K562 (cell line): ENCODE results near the gene LRP1. TPM values are rescaled to one million over a fixed set of nuclear protein-coding genes. Genes with fewer than 3 reads are reported as not detected.

Experiments used
- ATF1 ChIP-seq, 2 experiments: fragments of 450-650 bp in 1 of 2; IDR thresholded peaks; 2 replicates each; pipeline ENCODE4 v1.6.1; 2016; ENCODE audit warnings: missing compliant biosample characterization in 1 of 2, missing genetic modification characterization in 1 of 2
- BMI1 ChIP-seq: fragments of 150-350 bp; IDR thresholded peaks from 2 replicates; pipeline ENCODE4 v1.6.1; 2014; ENCODE audit warnings: low read length
- BRD4 ChIP-seq: fragments of 200-600 bp; sonication (generic); IDR thresholded peaks from 2 replicates; pipeline ENCODE4 v1.6.1; 2017; ENCODE audit warnings: inconsistent platforms
- HDAC1 ChIP-seq, 2 experiments: fragments of 450-650 bp; IDR thresholded peaks; 2 replicates each; pipeline ENCODE4 v1.6.1; 2016 to 2017; ENCODE audit warnings: inconsistent platforms in 1 of 2, mild to moderate bottlenecking in 1 of 2, moderate library complexity in 1 of 2
- JUND ChIP-seq, 2 experiments: IDR thresholded peaks; 2 replicates in 1 of 2; 3 replicates in 1 of 2; pipeline ENCODE4 v1.6.1; 2011; ENCODE audit warnings: borderline replicate concordance in 2 of 2, low read depth in 2 of 2, low read length in 2 of 2, improper control_type of control experiment in 1 of 2, missing biosample characterization in 1 of 2, missing genetic modification characterization in 1 of 2, missing genetic modification reagents in 1 of 2
- MYC ChIP-seq, 2 experiments: fragments of 250-450 bp in 1 of 2; sonication (Bioruptor Pico) in 1 of 2; IDR thresholded peaks; 2 replicates each; pipeline versions ENCODE4 v1.5.1 to v1.6.1; 2012 to 2021; ENCODE audit warnings: low read depth in 2 of 2, borderline replicate concordance in 1 of 2, improper control_type of control experiment in 1 of 2, low read length in 1 of 2, mild to moderate bottlenecking in 1 of 2, moderate library complexity in 1 of 2
- PTTG1 ChIP-seq: fragments of 450-650 bp; IDR thresholded peaks from 2 replicates; pipeline ENCODE4 v1.6.1; 2016; ENCODE audit warnings: low read depth, mild to moderate bottlenecking, missing genetic modification characterization, missing compliant biosample characterization
- TRIM28 ChIP-seq: fragments of 450-650 bp; IDR thresholded peaks from 2 replicates; pipeline ENCODE4 v1.6.1; 2017
- ZFPM2 ChIP-seq: fragments of 250-450 bp; sonication (Bioruptor Pico); IDR thresholded peaks from 2 replicates; pipeline ENCODE4 v1.5.1; 2022; ENCODE audit warnings: mild to moderate bottlenecking
- polyA plus RNA-seq, 8 experiments: library from polyadenylated mRNA; depleted of rRNA in 4 of 8; stranded (reverse) in 5 of 8; unstranded in 3 of 8; fragments of >200 nt; fragmentation: Nextera tagmentation in 2 of 8; fragmentation: Illumina TruSeq in 1 of 8; extraction: Ambion mirVana in 2 of 8; extraction: Trizol in 1 of 8; gene quantifications; 2 replicates each; pipeline versions ENCODE4 v1.2.1 to v1.2.3, GENCODE V29; 2011 to 2014; ENCODE audit warnings: inconsistent platforms in 1 of 8, missing spikeins in 1 of 8
- total RNA-seq, 7 experiments: library from RNA; depleted of rRNA in 6 of 7; stranded (reverse); fragments of >200 nt in 6 of 7; fragmentation: Illumina TruSeq in 2 of 7; extraction: Trizol in 2 of 7; gene quantifications; 2 replicates each; pipeline versions ENCODE4 v1.2.1 to v1.2.3, GENCODE V29; 2011 to 2021; ENCODE audit warnings: low replicate concordance in 1 of 7
- TF ChIP-seq, protein P1 (sequence below): fragments of 450-650 bp; IDR thresholded peaks from 2 replicates; pipeline ENCODE4 v1.6.1; 2018; ENCODE audit not compliant: partially characterized antibody
- TF ChIP-seq, protein P2 (sequence below): fragments of 250-450 bp; sonication (Bioruptor Pico); IDR thresholded peaks from 2 replicates; pipeline ENCODE4 v1.9.0; 2021; ENCODE audit warnings: mild to moderate bottlenecking
- TF ChIP-seq, protein P3 (sequence below), 2 experiments: fragments of 450-650 bp in 1 of 2; sonication (generic) in 1 of 2; formaldehyde crosslinking in 1 of 2; IDR thresholded peaks; 2 replicates each; pipeline versions ENCODE4 v1.7.1 to v1.9.0; 2016 to 2022; ENCODE audit warnings: inconsistent platforms in 1 of 2, mild to moderate bottlenecking in 1 of 2, missing genetic modification reagents in 1 of 2

Gene LRP1
- total and polyA plus RNA-seq, 9 of the 15 experiments (the other 6 are each of a cell fraction or from before 2014, with no cell fraction given): 0.04 to 0.64 (median 0.19) TPM; not detected in 2

DNA sequence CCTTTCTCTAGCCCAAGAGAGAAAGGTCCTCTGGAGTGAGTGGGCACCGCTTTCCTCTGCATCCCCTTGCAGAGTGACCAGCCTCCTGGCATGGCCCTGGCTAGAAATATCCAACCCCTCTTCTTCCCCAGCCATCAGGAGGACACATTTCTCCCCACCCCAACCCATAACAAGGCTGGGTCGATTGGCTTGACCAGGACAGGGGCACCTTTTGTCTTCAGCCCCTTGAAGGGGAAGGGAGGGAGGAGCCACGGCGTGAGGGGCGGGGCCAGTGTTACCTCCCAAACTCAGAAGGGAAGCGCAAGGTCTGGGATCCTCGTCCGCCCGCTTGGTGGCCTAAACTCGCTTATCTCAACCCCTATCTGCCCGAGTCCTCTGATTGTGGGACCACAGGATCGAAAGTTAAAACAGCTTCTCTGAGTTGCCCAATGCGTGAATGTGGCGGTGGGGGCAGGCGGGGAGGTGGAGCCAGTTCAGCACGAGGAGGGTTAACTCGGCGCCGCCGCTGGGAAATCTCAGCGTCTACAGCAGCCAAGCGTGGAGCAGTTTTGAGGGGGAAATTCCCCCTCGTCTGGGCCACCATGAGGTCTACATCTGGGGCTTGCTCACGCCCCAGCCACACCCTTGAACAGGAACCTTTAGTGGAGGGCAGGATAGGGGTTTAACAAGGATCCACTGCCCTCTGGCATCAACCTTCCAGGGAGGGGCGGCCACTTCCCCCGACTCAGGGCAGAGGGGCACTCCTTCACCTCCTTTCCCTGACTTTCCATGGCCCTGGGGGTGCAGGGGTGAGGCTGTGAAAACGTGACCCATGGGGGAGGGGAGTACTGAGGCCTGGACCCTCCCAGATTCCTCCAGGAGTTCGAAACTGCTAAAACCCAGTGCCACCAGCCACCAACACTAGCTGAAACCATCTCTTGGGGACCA is 17.9 kb upstream of the LRP1 start (continued):
- TF ChIP-seq, protein P1, sequence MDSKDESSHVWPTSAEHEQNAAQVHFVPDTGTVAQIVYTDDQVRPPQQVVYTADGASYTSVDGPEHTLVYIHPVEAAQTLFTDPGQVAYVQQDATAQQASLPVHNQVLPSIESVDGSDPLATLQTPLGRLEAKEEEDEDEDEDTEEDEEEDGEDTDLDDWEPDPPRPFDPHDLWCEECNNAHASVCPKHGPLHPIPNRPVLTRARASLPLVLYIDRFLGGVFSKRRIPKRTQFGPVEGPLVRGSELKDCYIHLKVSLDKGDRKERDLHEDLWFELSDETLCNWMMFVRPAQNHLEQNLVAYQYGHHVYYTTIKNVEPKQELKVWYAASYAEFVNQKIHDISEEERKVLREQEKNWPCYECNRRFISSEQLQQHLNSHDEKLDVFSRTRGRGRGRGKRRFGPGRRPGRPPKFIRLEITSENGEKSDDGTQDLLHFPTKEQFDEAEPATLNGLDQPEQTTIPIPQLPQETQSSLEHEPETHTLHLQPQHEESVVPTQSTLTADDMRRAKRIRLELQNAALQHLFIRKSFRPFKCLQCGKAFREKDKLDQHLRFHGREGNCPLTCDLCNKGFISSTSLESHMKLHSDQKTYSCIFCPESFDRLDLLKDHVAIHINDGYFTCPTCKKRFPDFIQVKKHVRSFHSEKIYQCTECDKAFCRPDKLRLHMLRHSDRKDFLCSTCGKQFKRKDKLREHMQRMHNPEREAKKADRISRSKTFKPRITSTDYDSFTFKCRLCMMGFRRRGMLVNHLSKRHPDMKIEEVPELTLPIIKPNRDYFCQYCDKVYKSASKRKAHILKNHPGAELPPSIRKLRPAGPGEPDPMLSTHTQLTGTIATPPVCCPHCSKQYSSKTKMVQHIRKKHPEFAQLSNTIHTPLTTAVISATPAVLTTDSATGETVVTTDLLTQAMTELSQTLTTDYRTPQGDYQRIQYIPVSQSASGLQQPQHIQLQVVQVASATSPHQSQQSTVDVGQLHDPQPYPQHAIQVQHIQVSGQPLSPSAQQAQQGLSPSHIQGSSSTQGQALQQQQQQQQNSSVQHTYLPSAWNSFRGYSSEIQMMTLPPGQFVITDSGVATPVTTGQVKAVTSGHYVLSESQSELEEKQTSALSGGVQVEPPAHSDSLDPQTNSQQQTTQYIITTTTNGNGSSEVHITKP: no peak
- TF ChIP-seq, protein P2, sequence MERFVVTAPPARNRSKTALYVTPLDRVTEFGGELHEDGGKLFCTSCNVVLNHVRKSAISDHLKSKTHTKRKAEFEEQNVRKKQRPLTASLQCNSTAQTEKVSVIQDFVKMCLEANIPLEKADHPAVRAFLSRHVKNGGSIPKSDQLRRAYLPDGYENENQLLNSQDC (CRISPR knock-in tag): no peak
- TF ChIP-seq BRD4 (no peak), MYC (IDR thresholded peaks at IDR 0.05; ENCODE audit: low read depth, low read length) (peak; percentile 69), MYC (CRISPR knock-in tag; IDR thresholded peaks at IDR 0.05; ENCODE audit: borderline replicate concordance, low read depth) (no peak), PTTG1 (tag) (no peak), TRIM28 (no peak), BMI1 (no peak), JUND (IDR thresholded peaks at IDR 0.05; ENCODE audit: borderline replicate concordance, low read depth, low read length) (peak; percentile 36; the same call in 1 of the 2 replicates), JUND (tag; IDR thresholded peaks at IDR 0.05; ENCODE audit: borderline replicate concordance, low read depth, low read length) (no peak; the same call in 2 of the 3 replicates), ZFPM2 (CRISPR knock-in tag) (no peak), ATF1 (CRISPR knock-in tag; IDR thresholded peaks at IDR 0.05) (no peak), ATF1 (tag; IDR thresholded peaks at IDR 0.05) (no peak), HDAC1 (IDR thresholded peaks at IDR 0.05) (0 out of 4 replicates have a peak, but pooled peaks of 1 of the 2 experiments have one; percentile 23)
- TF ChIP-seq, protein P3, sequence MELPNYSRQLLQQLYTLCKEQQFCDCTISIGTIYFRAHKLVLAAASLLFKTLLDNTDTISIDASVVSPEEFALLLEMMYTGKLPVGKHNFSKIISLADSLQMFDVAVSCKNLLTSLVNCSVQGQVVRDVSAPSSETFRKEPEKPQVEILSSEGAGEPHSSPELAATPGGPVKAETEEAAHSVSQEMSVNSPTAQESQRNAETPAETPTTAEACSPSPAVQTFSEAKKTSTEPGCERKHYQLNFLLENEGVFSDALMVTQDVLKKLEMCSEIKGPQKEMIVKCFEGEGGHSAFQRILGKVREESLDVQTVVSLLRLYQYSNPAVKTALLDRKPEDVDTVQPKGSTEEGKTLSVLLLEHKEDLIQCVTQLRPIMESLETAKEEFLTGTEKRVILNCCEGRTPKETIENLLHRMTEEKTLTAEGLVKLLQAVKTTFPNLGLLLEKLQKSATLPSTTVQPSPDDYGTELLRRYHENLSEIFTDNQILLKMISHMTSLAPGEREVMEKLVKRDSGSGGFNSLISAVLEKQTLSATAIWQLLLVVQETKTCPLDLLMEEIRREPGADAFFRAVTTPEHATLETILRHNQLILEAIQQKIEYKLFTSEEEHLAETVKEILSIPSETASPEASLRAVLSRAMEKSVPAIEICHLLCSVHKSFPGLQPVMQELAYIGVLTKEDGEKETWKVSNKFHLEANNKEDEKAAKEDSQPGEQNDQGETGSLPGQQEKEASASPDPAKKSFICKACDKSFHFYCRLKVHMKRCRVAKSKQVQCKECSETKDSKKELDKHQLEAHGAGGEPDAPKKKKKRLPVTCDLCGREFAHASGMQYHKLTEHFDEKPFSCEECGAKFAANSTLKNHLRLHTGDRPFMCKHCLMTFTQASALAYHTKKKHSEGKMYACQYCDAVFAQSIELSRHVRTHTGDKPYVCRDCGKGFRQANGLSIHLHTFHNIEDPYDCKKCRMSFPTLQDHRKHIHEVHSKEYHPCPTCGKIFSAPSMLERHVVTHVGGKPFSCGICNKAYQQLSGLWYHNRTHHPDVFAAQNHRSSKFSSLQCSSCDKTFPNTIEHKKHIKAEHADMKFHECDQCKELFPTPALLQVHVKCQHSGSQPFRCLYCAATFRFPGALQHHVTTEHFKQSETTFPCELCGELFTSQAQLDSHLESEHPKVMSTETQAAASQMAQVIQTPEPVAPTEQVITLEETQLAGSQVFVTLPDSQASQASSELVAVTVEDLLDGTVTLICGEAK (IDR thresholded peaks at IDR 0.05): no peak
- TF ChIP-seq, protein P3 (CRISPR knock-in tag; IDR thresholded peaks at IDR 0.05): no peak
